HG03457 (cell line): ENCODE data around the gene FAM83C.

Experiments used
- ATAC-seq: cut with Tn5 transposase; IDR thresholded peaks from one replicate; pipeline ENCODE4 v1.9.1; 2021; ENCODE audit warnings: moderate number of reproducible peaks; ENCODE audit not compliant: unreplicated experiment

The FAM83C gene

DNA sequence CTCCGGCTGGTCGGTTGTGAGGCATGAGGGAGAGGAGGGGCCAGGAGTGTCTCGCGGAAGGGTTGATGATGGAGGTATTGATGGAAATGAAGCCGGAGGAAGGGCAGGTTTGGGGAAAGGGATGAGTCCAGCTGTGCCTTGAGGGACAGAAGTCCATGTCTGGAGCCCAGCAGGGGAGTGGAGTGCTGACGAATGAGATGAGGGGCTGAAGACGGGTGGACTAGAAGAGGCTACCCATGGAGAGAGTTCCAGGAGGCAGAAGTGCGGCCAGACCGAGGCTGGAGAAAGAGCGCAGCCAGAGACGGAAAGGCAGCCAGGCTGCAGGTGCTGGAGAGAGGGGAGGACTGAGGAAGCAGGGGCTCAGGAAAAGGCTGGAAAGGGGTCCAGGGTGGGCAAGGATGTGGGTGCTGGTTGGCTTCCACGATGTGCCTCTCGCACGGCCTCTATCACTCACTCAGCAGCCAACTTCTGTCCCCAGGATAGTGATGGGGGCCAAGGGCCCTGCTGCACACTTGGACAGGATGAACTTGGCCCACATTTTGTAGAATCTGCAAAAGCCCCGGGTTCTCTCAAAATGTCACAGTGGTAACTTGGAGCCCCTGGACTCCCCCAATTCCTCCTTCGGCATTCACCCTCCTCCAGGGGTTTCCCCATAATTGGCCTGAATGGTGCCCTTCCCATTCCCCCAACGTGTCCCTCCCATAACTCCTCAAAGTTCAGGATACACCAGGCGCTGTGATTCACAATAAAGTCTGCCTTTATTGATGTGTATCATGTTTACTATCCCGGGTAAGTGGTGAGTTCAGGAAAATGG, 7.0 kb downstream of the FAM83C start:
- ATAC-seq = no peak

DNA sequence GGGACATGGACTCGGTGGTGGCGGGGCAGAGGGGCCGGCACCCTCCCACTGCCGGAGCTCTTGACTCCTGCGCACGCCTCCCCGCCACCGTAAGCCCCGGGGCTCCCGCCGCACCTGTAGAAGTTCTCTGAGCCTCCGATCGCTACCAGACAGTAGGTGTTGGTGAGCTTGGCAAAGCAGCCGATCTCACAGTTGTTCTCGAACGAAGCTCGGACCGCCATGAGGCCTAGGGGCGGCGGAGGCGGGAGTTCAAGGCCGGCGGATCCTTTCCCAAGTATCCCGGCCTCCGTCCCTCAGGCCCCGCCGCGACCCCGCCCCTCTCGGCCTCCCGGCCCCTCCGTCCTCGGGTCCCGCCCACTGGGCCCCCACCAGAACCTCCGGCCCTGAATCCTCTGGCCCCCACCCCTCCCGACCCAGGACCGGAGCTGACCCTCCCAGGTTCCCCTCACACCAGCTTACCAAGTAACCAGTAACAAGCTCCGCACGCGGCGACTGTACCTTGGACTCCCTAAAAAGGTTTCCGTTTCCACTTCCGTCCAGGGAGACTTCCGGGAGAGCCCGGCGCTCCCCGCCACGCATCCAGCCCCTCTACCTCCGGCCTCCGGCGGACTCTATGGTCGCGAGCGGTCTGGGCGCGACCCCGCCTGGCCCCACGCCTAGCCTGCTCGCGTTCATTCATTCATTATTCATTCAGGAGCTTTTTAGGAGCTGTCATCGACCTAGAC, 7.8 kb downstream of the FAM83C start, which contains the start of gene EIF6:
Gene EIF6, minus strand, starts transcription at position 506 of the 725 bp plus-strand sequence. Its CDS starts 285 bp downstream, at position 221.
- ATAC-seq = no peak

DNA sequence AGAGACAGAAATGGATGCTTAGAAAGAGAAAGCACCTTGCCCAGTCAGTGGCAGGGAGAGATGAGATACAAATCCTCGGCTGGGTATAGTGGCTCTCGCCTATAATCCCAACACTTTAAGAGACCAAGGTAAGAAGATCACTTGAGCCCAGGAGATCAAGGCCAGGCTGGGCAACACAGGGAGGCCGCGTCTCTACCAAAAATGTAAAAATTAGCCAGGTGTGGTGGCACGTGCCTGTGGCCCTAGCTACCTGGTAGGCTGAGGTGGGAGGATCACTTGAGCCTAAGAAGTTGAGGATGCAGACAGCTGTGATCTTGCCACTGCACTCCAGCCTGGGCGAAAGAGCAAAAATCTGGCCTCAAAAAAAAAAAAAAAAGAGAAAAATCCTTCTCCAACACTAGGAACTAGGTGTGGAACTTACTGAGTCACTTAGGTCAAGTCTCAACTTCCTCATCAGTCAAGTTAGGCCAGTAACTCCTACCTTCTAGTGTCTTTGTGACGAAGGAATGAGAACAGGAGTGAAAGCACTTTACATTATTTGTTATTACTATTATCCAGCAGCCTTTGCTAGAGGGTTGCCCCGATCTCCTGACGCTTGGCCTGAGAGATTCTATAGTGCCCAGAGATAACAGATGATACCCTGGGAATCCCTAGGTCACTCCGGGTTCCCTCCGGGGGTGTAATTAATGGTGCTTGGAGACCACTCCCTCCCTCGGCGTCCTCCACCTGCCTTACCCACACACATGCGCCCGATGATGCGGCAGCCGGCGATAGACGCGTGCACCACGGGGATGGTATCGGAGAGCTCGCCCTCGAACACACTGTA, 8.6 kb downstream of the FAM83C start:
- no peak for ATAC-seq

DNA sequence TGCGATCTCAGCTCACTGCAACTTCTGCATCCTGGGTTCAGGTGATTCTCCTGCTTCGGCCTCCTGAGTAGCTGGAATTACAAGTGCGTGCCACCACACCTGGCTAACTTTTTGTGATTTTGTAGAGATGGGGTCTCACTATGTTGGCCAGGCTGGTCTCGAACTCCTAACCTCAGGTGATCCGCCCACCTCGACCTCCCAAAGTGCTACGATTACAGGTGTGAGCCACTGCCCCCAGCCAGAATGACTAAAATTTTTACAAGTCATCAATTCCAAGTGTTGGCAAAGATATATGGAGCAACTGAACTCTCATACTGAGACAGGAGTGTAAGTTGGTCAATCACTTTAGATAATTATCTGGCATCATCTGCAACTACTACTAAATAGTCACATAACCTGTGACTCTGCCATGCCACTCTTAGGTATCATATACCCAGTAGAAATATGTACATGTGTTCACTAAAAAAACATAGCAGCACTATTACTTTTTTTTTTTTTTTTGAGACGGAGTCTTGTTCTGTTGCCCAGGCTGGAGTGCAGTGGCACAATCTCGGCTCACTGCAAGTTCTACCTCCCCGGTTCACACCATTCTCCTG, 10.6 kb downstream of the FAM83C start:
- no peak for ATAC-seq

DNA sequence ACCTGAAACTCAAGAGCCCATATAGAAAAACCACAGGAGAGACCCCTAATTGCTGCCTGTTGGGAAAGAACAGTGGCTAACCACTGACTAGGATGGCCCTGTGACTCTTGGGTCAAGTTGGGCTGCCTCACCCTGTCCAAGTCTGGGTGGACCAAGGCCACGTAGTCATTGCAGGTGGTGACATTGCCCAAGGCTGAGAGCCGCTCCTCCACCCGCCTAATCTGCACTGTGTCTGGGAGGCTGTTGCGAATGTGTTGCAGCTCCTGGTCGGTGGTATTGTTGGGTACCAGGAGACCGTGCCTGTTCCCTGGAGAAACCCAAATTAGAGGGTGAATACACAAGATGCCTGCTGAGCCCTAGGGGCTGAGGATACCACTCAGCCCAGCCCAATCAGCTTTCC, 11.7 kb downstream of the FAM83C start:
- no peak for ATAC-seq

DNA sequence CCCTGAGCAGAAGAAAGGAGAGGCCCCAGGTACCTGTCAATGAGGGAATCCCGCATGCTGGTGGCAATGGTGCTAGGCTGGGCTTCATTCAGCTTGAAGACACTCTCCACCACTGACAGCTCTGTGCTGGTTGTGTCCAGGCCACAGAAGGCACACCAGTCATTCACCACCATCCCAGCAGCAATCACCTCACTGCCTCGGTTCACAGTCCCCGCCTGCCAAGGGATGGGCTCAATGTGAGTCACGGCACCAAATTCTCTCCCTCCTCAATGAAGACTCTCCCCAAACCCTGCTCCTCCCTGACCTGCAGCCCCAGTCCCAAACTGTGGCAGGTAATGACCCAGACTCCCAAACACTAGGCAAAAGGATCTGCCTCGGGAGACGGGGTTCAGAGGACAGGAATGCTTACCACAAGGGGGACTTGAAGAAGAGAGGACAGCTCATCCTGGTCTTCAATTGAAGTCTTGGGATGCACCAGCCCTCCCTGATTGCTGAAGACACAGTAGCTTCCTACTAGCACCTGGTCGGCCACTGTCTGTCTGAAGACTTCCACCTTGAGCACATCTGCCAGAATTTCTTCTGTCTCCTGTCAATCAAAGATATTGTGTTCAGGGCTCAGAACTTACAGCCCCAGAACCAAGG, 12.6 kb downstream of the FAM83C start:
- ATAC-seq = no peak

DNA sequence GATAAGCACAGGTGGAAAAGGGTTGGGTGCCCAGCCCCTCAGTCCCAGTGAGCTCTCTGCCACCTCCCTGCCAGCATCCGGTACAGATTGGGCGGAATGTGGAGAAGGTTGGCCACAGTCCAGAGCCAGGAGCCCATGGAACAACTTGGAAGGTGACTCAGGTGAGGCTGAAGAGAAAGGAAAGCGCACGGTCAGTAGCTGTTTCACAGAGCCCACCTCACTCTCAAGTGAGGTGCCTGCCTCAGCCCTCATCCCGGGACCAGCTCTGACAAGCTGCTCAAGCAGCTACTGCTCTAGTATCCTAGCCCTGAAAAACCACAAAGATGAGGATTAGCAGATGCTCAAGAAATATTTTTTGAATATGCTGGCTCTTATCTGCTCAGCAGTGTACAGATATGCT, 13.2 kb downstream of the FAM83C start:
- ATAC-seq = no peak

DNA sequence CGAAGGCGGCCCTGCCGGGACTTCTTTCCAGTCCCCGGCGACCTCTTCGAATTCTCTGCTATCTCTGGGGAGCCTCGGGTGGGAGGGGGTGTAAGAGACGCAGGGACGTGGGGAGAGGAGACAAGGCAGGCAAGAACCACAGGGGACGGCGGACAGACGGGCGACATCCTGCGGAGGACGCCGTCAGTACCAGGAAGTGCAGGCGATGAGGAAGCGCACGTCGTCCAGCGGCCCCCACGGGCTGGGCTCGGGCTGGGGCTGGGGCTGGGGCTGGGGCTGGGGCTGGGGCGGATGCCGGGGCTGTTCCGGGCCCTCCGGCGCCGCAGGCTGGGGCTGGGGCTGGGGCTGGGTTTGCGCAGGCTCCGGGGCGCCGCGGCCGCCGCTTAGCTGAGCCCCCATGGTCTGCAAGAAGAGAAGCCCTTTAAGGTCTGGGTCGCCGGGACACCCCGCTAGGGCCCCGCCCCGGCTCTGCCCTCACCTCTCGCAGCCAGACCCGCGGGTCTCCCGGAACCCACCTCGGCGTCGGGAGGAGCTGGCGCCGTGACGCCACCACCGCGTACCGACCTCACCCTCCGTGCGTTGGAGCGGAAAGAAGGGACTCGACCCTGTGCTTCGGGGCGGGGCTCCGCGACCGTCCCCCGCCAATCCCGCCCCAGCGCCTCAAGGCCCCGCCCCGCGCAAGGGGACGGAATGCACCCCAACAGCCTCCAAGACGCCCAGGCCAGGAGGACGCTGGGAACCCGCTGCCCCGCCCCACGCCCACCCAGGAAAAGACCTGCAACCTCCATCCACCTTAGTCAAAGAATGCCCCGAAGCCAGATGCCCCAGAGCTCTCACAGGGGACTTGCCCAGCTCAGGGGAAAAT, 14.5 kb downstream of the FAM83C start, which contains the start of gene MMP24OS:
Gene MMP24OS, minus strand, starts transcription at position 592 of the 865 bp plus-strand sequence. Its CDS starts 193 bp downstream, at position 399.
- ATAC-seq = peak; percentile 58

DNA sequence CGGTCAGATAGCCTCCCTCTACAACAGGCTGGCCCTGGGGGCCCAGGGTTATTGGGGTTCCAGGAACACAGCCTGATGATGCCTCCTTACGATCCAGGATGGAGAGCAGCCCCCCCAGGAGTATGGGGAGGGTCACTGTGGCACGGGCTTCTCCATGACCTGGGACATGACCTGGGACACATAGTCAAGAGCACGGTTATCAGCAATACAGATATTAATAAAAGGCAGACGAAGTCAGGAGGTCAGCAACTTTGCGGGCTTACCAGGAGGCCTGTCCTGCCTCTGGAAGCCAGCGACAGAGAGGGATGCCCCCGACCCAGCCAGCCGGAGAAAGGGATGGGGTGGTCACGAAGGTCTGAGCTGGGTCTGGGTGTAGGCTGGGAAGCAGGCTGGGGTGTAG, 15.1 kb downstream of the FAM83C start:
- ATAC-seq = peak; percentile 18

DNA sequence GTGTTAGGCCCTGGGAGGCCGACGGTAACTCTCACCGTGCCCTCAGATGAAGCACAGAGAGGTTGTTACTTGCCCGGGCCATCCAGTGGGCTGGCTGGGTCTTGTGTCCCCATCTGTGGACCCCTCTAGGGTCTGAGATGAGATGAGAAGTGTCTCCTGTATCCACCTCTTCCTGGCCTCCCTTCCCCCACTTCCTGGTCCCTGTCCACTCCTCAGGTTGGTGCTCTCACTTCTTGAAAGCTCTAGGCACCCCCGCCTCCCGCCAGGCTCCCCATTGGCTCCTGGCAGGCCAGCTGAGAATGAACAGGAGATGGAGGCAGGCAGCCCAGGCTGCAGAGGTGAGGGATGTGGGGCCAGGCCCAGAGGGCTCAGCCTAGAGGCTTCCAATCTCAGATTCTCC, 15.8 kb downstream of the FAM83C start:
- ATAC-seq = no peak

DNA sequence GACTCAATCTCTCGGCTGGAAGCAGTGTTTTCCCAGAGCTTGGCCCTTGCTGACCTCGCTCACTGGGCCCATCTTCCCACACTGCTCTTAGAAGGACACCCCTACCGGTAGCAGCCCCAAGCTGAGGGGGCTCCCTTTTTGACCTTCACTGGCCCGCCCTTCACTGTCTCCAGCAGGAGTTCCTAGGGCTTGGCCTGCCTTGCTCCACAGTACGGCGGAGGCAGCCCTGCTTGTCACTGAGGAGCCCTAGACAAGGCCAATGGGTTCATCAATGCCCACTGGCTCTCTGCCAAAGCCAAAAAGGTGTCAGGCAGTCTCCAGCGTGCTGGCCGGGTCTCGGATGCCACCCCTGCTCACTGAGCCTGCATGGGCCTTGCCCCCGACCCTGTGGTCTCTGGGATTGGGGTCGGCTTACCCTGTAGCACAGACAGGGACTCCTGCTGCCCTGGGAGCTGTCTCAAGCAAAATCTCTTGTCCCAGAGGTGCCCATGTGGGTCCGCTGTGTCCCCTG, 16.4 kb downstream of the FAM83C start:
- ATAC-seq = no peak

DNA sequence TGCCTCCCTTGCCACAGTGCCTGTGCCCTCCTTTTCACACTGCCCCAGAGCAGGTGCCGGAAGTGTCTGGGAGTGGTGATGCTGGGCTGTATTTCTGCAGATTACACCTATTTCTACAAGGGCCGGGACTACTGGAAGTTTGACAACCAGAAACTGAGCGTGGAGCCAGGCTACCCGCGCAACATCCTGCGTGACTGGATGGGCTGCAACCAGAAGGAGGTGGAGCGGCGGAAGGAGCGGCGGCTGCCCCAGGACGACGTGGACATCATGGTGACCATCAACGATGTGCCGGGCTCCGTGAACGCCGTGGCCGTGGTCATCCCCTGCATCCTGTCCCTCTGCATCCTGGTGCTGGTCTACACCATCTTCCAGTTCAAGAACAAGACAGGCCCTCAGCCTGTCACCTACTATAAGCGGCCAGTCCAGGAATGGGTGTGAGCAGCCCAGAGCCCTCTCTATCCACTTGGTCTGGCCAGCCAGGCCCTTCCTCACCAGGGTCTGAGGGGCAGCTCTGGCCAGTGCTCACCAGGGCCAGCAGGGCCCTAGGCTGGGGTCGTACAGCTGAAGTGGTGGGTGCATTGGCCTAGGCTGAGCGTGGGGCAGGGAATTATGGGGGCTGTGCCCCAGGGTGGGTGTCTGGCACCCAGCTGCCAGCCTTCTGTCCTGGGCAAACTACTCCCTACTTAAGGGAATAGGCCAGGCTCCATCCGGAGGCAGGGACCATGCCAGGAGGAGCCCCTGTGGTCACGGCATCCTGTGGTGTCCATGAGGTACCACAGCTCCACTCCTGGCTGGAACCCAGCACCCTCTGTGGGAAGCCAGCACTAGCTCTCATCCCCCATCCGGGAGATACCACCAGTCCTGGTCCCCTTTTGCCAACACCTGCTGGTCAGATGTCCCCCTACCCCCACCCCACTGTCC, 17.8 kb downstream of the FAM83C start:
- ATAC-seq = no peak

DNA sequence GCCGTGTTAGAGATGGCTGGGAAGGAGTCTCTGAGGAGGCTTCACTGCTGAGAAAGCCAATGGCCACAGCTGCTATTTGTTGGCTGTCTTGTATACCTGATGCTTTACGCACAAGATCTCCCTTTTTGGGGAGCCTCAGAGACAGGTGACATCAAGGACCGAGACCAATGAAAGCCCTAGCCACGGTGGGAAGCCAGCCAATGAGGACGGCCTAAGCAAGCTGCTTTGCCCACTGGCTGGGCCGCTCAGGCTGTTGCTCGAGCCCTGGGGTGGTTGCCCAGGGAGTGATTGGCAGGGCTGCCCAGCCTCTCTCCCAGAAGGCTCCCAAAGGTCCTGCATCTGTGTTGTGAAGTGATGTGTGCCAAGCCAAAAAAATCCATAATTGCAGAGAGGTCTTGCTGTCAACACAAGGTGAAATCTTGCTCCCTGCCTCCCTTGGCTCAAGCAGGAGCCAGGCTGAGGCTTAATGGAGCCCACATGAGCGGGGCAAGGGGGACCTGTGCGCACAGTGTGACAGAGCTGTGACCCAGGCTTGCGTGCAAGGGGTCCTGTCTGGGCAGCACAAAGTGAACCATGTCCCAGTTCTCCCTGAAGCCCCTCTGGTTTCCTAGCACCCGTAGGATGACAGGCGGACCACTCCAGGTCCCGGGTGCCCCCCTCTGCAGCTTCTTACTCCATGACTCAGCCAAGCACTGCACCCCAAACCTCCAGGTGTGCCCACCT, 18.6 kb downstream of the FAM83C start:
- no peak for ATAC-seq

DNA sequence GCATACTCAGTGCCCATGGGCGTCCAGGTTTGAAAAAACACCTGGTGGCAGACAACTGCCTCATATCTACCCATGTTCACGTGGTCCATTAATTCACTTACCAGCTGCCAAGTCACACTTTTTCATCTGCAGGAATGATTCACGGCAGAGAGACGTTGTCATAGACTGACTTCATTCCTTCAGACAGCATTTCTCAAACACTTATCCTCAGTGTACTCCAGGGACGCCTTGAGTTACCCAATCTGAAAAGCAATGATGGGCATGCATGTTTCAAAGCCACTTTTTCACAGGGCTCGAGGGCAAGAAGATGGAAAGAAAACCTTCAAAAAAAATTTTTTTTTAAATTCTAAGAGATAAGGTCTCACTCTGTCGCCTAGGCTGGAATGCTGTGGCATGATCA, 20.3 kb downstream of the FAM83C start:
- ATAC-seq = no peak

DNA sequence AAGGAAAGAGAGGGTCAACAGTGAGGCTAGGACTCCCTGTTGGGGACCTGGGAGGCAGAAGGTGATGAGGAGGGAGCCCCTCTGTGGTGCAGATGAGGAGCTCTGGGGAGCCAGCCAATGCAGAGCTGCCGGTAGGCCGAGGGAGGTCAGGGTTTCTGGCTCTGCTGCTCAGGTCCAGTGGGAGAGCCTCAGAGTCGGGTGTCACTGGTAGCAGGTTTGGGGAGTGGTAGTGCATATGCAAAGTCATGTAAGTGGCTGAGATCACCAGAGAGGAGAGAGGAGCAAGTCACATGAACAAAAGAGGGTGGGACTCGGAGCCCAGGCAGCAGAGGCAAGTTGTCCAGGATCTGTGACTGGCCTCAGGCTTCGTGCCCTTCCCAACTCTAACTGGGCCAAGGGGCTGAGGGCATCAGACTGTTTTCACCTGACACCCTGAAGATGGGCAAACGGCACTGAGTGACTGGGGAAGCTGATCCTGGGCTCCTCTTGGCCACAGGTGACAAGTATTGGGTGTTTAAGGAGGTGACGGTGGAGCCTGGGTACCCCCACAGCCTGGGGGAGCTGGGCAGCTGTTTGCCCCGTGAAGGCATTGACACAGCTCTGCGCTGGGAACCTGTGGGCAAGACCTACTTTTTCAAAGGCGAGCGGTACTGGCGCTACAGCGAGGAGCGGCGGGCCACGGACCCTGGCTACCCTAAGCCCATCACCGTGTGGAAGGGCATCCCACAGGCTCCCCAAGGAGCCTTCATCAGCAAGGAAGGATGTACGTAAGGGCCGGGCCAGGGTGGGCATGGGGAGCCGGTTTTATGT, 20.9 kb downstream of the FAM83C start:
- ATAC-seq = no peak

DNA sequence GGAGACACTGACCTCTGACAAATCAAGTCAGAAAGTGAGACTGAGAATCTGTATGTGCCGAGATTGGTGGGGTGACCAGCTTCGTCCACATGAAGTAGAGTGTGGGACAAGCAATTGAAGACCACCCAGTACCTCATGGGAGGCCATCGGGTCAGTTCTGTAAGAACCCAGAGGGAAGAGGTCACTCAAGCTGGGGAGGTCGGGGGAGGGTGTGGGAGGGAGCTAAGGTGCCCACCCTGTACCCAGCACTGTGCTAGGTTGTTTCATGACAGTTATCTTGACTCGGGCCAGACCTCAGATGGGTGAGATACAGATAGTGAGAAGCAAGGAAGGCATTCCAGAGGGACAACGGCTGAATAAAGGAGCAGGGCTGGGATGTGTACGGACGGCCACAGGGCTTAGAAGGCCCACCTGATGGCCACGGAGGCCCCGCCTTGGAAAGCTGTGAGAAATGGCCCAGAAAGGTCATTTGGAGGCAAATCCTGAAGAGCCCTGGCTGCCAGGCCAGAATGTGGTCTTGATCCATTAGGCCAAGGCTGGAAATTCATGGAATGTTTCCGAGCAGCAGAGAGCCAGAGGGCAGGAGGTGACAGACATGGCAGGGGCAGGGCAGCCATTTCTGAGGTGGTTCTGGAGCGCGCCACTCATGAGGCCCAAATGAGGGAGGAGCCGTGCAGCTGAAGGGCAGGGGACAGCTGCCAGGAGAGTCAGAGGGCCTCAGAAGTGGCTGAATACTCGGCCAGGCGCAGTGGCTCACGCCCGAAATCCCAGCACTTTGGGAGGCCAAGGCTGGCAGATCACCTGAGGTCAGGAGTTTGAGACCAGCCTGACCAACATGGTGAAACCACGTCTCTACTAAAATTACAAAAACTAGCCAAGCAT, 22.0 kb downstream of the FAM83C start:
- no peak for ATAC-seq
